Activated CD4-positive, alpha-beta T cell treated with anti-CD3 and anti-CD28 coated beads, Interleukin-2, amount 50 U/mL, for 4 hours (primary cell): ENCODE data around the gene SFTA2.
"Not testable (repeated sequence)": the region's sequence is repeated elsewhere in the genome, so short reads cannot be mapped to it uniquely, and the experiment has no call there.

Experiments used
- DNase-seq, 2 experiments: peaks; one replicate each; pipeline ENCODE4 v3.0.0-alpha.2; 2020

SFTA2 gene

GRCh38 chr6:30912746-30913520 lies 19.0 kb downstream of the SFTA2 start:
- DNase-seq = no peak

GRCh38 chr6:30910473-30910872 lies 21.5 kb downstream of the SFTA2 start:
- not testable (repeated sequence) for DNase-seq

GRCh38 chr6:30908700-30909099 lies 23.3 kb downstream of the SFTA2 start:
- DNase-seq = no peak

GRCh38 chr6:30907758-30908591 lies 24.0 kb downstream of the SFTA2 start, which contains the start of gene GTF2H4:
GTF2H4 (plus strand) TSS chr6:30908207.
- peak; percentile 95 to 97 for DNase-seq

GRCh38 chr6:30907290-30907757 lies 24.6 kb downstream of the SFTA2 start:
- not testable (repeated sequence) for DNase-seq

GRCh38 chr6:30903236-30903635 lies 28.7 kb downstream of the SFTA2 start:
- no peak for DNase-seq

GRCh38 chr6:30902709-30903108 lies 29.3 kb downstream of the SFTA2 start:
- no peak for DNase-seq

- DNase-seq = not testable (repeated sequence)
These were observed 29.8 kb downstream of the SFTA2 start for GRCh38 chr6:30902196-30902595.

- no peak for DNase-seq
These were observed 30.5 kb downstream of the SFTA2 start for GRCh38 chr6:30901436-30901835.

- DNase-seq = no peak
These were observed 31.0 kb downstream of the SFTA2 start for GRCh38 chr6:30900863-30901417.

GRCh38 chr6:30898750-30899360 lies 33.1 kb downstream of the SFTA2 start:
- DNase-seq = no peak

GRCh38 chr6:30897882-30898281 lies 34.1 kb downstream of the SFTA2 start:
- no peak for DNase-seq

GRCh38 chr6:30896541-30896940 lies 35.4 kb downstream of the SFTA2 start:
- DNase-seq = no peak

- no peak for DNase-seq
These were observed 36.6 kb downstream of the SFTA2 start for GRCh38 chr6:30895343-30895742.

GRCh38 chr6:30894935-30895334 lies 37.0 kb downstream of the SFTA2 start:
- no peak for DNase-seq

GRCh38 chr6:30894381-30894780 lies 37.6 kb downstream of the SFTA2 start:
- DNase-seq = no peak

- DNase-seq = no peak
These were observed 38.3 kb downstream of the SFTA2 start for GRCh38 chr6:30893666-30894065.

- no peak for DNase-seq
These were observed 38.9 kb downstream of the SFTA2 start for GRCh38 chr6:30893001-30893591.

GRCh38 chr6:30891816-30892538 lies 40.0 kb downstream of the SFTA2 start:
- DNase-seq = no peak

- no peak for DNase-seq
These were observed 40.6 kb downstream of the SFTA2 start for GRCh38 chr6:30891450-30891723.

- DNase-seq = no peak
These were observed 41.1 kb downstream of the SFTA2 start for GRCh38 chr6:30890646-30891449.
